ENCODE measurements around the gene MAGEF1. TPM values are rescaled to one million over a fixed set of nuclear protein-coding genes. Genes with fewer than 3 reads are reported as not detected.

The MAGEF1 gene
- total and polyA plus RNA-seq, 10 of the 15 experiments (the other 5 are each of a cell fraction or from before 2014, with no cell fraction given) = 2.3 to 62.2 (median 27.1) TPM

- no peak for TF ChIP-seq CTCF (IDR thresholded peaks at IDR 0.05 in 2 of 3, conservative IDR thresholded peaks at IDR 0.05 in 1 of 3; ENCODE audit: control insufficient read depth in 2 of 3, extremely low read depth in 1 of 3, insufficient read depth in 1 of 3, low read depth in 3 of 3, low read length in 3 of 3)
These were observed 42.3 kb downstream of the MAGEF1 start (continued) for GRCh38 chr3:184669578-184669977.

- Histone ChIP-seq H3K4me3 (no peak overlapping the region), H3K9me3 (replicated peaks; ENCODE audit: control insufficient read depth, insufficient read depth, low read length) (no peaks in the 10 kb centered on the region), H3K27ac (ENCODE audit: control insufficient read depth, insufficient read depth) (no peak overlapping the region), H3K4me1 (ENCODE audit: control insufficient read depth, insufficient read depth, low read length) (no peaks in the 10 kb centered on the region), H3K9ac (ENCODE audit: control insufficient read depth, insufficient read depth, low read length) (no peak overlapping the region), H3K4me2 (ENCODE audit: control insufficient read depth, insufficient read depth) (no peak overlapping the region), H4K20me1 (ENCODE audit: control insufficient read depth, insufficient read depth) (no peaks in the 10 kb centered on the region), H3K36me3 (ENCODE audit: control insufficient read depth in 2 of 2, insufficient read depth in 2 of 2, low read length in 1 of 2) (no peaks in the 10 kb centered on the region), H2AFZ (ENCODE audit: control insufficient read depth, low read depth, low read length) (no peak overlapping the region), H3K27me3 (replicated peaks in 1 of 2; ENCODE audit: control insufficient read depth in 2 of 2, insufficient read depth in 2 of 2, low read length in 1 of 2) (peaks cover 0 to 4% of the 10 kb centered on the region in 2 experiments; a peak in 3 of 4 replicates), H3K79me2 (ENCODE audit: control insufficient read depth, insufficient read depth, low read length) (no peaks in the 10 kb centered on the region)
- ChIA-PET RAD21 (ENCODE audit: unreplicated experiment) (no interaction called here), SMC1A (ENCODE audit: uncharacterized antibody, unreplicated experiment) (no interaction called here), POLR2A (no interaction called here), CTCF (interaction anchor here (1.7 kb wide), 1 partner anchor 61 kb away, joined by 5 read pairs; no protein-coding TSS in a partner anchor)
- BruUV-seq (replicated peaks) = no TSS peak
- no peak for ATAC-seq
- intact Hi-C loops (cut with micrococcal nuclease; ENCODE audit: unreplicated experiment) (loop anchor here (2.0 kb wide), 1 partner anchor 26 kb away; no protein-coding TSS in a partner anchor), in situ Hi-C loops (cut with MboI) (no loop called here)
- no peak for TF ChIP-seq PML (IDR thresholded peaks at IDR 0.05; ENCODE audit: low read length)
- no peak for TF ChIP-seq TARDBP (IDR thresholded peaks at IDR 0.05; ENCODE audit: borderline replicate concordance)
- TF ChIP-seq NKRF (conservative IDR thresholded peaks at IDR 0.05) = no peak
- no peak for TF ChIP-seq E2F4 (IDR thresholded peaks at IDR 0.05; ENCODE audit: low read depth, low read length)
- TF ChIP-seq ZBTB33 (IDR thresholded peaks at IDR 0.05) = no peak
- TF ChIP-seq CBX5 (IDR thresholded peaks at IDR 0.05; ENCODE audit: low read depth) = no peak
- no peak for TF ChIP-seq NBN (IDR thresholded peaks at IDR 0.05)
- TF ChIP-seq STAT3 (IDR thresholded peaks at IDR 0.05; ENCODE audit: low read depth, low read length) = no peak
- no peak for TF ChIP-seq BCLAF1 (IDR thresholded peaks at IDR 0.05)
- DNase-seq (ENCODE audit: low read depth, low spot score) = no peak
- 45% methylated on average over 9 of the region's 9 CpGs for WGBS (ENCODE audit: insufficient coverage, insufficient replicate concordance, low lambda C conversion rate, missing lambda C conversion rate)
- no peak for FAIRE-seq
These were observed 45.4 kb downstream of the MAGEF1 start for GRCh38 chr3:184666442-184666841.

Measured in GM12878 (cell line).